K562 (cell line): Measurements from ENCODE around the gene XPNPEP1. TPM values are rescaled to one million over a fixed set of nuclear protein-coding genes. Genes with fewer than 3 reads are reported as not detected.

Experiments used
- CTBP1 ChIP-seq: fragments of 450-650 bp; IDR thresholded peaks from 2 replicates; pipeline ENCODE4 v1.6.1; 2016; ENCODE audit warnings: borderline replicate concordance
- MYNN ChIP-seq, 2 experiments: sonication (generic); formaldehyde crosslinking in 1 of 2; IDR thresholded peaks; 2 replicates each; pipeline versions ENCODE4 v1.5.0 to v1.6.1; 2016 to 2020; ENCODE audit warnings: antibody characterized with exemption in 1 of 2, missing genetic modification reagents in 1 of 2
- TCF3 ChIP-seq: sonication (generic); formaldehyde crosslinking; IDR thresholded peaks from 2 replicates; pipeline ENCODE4 v1.4.0; 2020; ENCODE audit warnings: mild to moderate bottlenecking, missing genetic modification reagents
- ZNF592 ChIP-seq: fragments of 450-650 bp; IDR thresholded peaks from 2 replicates; pipeline ENCODE4 v1.6.1; 2017; ENCODE audit warnings: antibody characterized with exemption, mild to moderate bottlenecking
- polyA plus RNA-seq, 8 experiments: library from polyadenylated mRNA; depleted of rRNA in 4 of 8; stranded (reverse) in 5 of 8; unstranded in 3 of 8; fragments of >200 nt; fragmentation: Nextera tagmentation in 2 of 8; fragmentation: Illumina TruSeq in 1 of 8; extraction: Ambion mirVana in 2 of 8; extraction: Trizol in 1 of 8; gene quantifications; 2 replicates each; pipeline versions ENCODE4 v1.2.1 to v1.2.3, GENCODE V29; 2011 to 2014; ENCODE audit warnings: inconsistent platforms in 1 of 8, missing spikeins in 1 of 8
- total RNA-seq, 7 experiments: library from RNA; depleted of rRNA in 6 of 7; stranded (reverse); fragments of >200 nt in 6 of 7; fragmentation: Illumina TruSeq in 2 of 7; extraction: Trizol in 2 of 7; gene quantifications; 2 replicates each; pipeline versions ENCODE4 v1.2.1 to v1.2.3, GENCODE V29; 2011 to 2021; ENCODE audit warnings: low replicate concordance in 1 of 7
- TF ChIP-seq, protein P1 (sequence below): fragments of 450-650 bp; IDR thresholded peaks from 2 replicates; pipeline ENCODE4 v1.6.1; 2016; ENCODE audit warnings: mild to moderate bottlenecking, moderate library complexity
- TF ChIP-seq, protein P2 (sequence below): IDR thresholded peaks from 2 replicates; pipeline ENCODE4 v1.6.1; 2014; ENCODE audit warnings: antibody characterized with exemption

XPNPEP1 gene
- total and polyA plus RNA-seq, 9 of the 15 experiments (the other 6 are each of a cell fraction or from before 2014, with no cell fraction given), result 24.2 to 93.5 (median 40.1) TPM

- TF ChIP-seq, protein P1, sequence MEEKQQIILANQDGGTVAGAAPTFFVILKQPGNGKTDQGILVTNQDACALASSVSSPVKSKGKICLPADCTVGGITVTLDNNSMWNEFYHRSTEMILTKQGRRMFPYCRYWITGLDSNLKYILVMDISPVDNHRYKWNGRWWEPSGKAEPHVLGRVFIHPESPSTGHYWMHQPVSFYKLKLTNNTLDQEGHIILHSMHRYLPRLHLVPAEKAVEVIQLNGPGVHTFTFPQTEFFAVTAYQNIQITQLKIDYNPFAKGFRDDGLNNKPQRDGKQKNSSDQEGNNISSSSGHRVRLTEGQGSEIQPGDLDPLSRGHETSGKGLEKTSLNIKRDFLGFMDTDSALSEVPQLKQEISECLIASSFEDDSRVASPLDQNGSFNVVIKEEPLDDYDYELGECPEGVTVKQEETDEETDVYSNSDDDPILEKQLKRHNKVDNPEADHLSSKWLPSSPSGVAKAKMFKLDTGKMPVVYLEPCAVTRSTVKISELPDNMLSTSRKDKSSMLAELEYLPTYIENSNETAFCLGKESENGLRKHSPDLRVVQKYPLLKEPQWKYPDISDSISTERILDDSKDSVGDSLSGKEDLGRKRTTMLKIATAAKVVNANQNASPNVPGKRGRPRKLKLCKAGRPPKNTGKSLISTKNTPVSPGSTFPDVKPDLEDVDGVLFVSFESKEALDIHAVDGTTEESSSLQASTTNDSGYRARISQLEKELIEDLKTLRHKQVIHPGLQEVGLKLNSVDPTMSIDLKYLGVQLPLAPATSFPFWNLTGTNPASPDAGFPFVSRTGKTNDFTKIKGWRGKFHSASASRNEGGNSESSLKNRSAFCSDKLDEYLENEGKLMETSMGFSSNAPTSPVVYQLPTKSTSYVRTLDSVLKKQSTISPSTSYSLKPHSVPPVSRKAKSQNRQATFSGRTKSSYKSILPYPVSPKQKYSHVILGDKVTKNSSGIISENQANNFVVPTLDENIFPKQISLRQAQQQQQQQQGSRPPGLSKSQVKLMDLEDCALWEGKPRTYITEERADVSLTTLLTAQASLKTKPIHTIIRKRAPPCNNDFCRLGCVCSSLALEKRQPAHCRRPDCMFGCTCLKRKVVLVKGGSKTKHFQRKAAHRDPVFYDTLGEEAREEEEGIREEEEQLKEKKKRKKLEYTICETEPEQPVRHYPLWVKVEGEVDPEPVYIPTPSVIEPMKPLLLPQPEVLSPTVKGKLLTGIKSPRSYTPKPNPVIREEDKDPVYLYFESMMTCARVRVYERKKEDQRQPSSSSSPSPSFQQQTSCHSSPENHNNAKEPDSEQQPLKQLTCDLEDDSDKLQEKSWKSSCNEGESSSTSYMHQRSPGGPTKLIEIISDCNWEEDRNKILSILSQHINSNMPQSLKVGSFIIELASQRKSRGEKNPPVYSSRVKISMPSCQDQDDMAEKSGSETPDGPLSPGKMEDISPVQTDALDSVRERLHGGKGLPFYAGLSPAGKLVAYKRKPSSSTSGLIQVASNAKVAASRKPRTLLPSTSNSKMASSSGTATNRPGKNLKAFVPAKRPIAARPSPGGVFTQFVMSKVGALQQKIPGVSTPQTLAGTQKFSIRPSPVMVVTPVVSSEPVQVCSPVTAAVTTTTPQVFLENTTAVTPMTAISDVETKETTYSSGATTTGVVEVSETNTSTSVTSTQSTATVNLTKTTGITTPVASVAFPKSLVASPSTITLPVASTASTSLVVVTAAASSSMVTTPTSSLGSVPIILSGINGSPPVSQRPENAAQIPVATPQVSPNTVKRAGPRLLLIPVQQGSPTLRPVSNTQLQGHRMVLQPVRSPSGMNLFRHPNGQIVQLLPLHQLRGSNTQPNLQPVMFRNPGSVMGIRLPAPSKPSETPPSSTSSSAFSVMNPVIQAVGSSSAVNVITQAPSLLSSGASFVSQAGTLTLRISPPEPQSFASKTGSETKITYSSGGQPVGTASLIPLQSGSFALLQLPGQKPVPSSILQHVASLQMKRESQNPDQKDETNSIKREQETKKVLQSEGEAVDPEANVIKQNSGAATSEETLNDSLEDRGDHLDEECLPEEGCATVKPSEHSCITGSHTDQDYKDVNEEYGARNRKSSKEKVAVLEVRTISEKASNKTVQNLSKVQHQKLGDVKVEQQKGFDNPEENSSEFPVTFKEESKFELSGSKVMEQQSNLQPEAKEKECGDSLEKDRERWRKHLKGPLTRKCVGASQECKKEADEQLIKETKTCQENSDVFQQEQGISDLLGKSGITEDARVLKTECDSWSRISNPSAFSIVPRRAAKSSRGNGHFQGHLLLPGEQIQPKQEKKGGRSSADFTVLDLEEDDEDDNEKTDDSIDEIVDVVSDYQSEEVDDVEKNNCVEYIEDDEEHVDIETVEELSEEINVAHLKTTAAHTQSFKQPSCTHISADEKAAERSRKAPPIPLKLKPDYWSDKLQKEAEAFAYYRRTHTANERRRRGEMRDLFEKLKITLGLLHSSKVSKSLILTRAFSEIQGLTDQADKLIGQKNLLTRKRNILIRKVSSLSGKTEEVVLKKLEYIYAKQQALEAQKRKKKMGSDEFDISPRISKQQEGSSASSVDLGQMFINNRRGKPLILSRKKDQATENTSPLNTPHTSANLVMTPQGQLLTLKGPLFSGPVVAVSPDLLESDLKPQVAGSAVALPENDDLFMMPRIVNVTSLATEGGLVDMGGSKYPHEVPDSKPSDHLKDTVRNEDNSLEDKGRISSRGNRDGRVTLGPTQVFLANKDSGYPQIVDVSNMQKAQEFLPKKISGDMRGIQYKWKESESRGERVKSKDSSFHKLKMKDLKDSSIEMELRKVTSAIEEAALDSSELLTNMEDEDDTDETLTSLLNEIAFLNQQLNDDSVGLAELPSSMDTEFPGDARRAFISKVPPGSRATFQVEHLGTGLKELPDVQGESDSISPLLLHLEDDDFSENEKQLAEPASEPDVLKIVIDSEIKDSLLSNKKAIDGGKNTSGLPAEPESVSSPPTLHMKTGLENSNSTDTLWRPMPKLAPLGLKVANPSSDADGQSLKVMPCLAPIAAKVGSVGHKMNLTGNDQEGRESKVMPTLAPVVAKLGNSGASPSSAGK, result 0 out of 2 replicates have a peak, but pooled peaks have one; percentile 22
- TF ChIP-seq ZNF592 (no peak), CTBP1 (no peak), TCF3 (CRISPR knock-in tag) (peak; percentile 27; the same call in 1 of the 2 replicates), MYNN (IDR thresholded peaks at IDR 0.05) (no peak), MYNN (CRISPR knock-in tag; IDR thresholded peaks at IDR 0.05) (no peak)
- TF ChIP-seq, protein P2, sequence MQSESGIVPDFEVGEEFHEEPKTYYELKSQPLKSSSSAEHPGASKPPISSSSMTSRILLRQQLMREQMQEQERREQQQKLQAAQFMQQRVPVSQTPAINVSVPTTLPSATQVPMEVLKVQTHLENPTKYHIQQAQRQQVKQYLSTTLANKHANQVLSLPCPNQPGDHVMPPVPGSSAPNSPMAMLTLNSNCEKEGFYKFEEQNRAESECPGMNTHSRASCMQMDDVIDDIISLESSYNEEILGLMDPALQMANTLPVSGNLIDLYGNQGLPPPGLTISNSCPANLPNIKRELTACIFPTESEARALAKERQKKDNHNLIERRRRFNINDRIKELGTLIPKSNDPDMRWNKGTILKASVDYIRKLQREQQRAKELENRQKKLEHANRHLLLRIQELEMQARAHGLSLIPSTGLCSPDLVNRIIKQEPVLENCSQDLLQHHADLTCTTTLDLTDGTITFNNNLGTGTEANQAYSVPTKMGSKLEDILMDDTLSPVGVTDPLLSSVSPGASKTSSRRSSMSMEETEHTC, result no peak
Observed at GRCh38 chr10:109892931-109893330, 30.4 kb downstream of the XPNPEP1 start (continued).
